Measurements from ENCODE around the gene ADGRF4. TPM values are rescaled to one million over a fixed set of nuclear protein-coding genes. Genes with fewer than 3 reads are reported as not detected.

The ADGRF4 gene
- total and polyA plus RNA-seq, 2 of the 8 experiments (the other 6 are each of a cell fraction or from before 2014, with no cell fraction given): 0.02 TPM; not detected in 1

DNA sequence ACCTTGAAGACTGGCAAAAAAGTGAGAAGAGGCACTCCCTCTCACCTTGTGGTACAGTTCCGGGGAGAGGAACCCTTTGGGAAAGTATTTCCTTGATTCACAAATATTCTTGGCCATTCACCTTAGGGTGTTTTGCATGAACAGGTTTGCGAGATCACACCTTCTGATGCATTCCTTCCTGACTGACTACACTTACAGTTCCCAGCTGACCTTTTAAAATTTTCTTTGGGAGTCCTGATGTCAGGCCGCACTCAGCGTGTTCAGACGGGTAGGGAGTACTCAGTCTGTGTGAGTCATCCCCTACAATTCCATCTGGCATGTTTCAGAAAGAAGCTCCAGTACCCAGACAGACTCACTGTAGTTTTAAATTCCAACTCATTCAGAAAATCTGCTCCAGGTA lies 1.7 kb downstream of the ADGRF4 start:
- no peak for TF ChIP-seq SAP30 (IDR thresholded peaks at IDR 0.05; ENCODE audit: insufficient read depth, insufficient replicate concordance, low read length)
- no peak for TF ChIP-seq CBX5 (IDR thresholded peaks at IDR 0.05; ENCODE audit: low read depth, low read length)
- TF ChIP-seq SIN3A (conservative IDR thresholded peaks at IDR 0.05 in 1 of 2, IDR thresholded peaks at IDR 0.05 in 1 of 2; ENCODE audit: low read depth in 1 of 2, low read length in 2 of 2): no peak
- no peak for TF ChIP-seq HDAC2 (IDR thresholded peaks at IDR 0.05; ENCODE audit: borderline replicate concordance in 1 of 2, low read depth in 2 of 2, low read length in 2 of 2)
- no peak for TF ChIP-seq KDM5A (IDR thresholded peaks at IDR 0.05; ENCODE audit: low read length)
- Histone ChIP-seq H3K4me3 (ENCODE audit: extremely low read depth in 1 of 4, insufficient read depth in 2 of 4, low read depth in 3 of 4, low read length in 4 of 4) (no peak overlapping the region), H3K36me3 (ENCODE audit: control insufficient read depth in 2 of 4, insufficient read depth in 4 of 4, low read length in 3 of 4) (no peaks in the 10 kb centered on the region), H3K23me2 (ENCODE audit: low read depth, low read length) (no peaks in the 10 kb centered on the region), H3K18ac (ENCODE audit: extremely low read depth, low read length) (no peak overlapping the region), H3K9me3 (ENCODE audit: insufficient read depth in 2 of 2, low read depth in 1 of 2, low read length in 1 of 2) (no peaks in the 10 kb centered on the region), H2AK5ac (ENCODE audit: low read depth, low read length) (no peak overlapping the region), H3K4ac (replicated peaks; ENCODE audit: insufficient read length, low read depth, low read length) (no peak overlapping the region), H4K8ac (ENCODE audit: extremely low read depth, insufficient read depth, low read length) (no peak overlapping the region), H3K56ac (replicated peaks; ENCODE audit: insufficient read length, low read depth, low read length) (no peak overlapping the region), H2BK20ac (ENCODE audit: low read length) (no peak overlapping the region), H3K79me2 (ENCODE audit: control insufficient read depth in 1 of 2, insufficient read depth in 2 of 2, low read length in 2 of 2) (no peaks in the 10 kb centered on the region), H2BK120ac (replicated peaks; ENCODE audit: low read depth, low read length) (no peak overlapping the region), H3K14ac (ENCODE audit: insufficient read length) (no peak overlapping the region), H3K27me3 (replicated peaks in 1 of 4; ENCODE audit: control insufficient read depth in 3 of 4, extremely low read depth in 1 of 4, insufficient read depth in 3 of 4, low read length in 3 of 4) (no peaks in the 10 kb centered on the region), H3K79me1 (ENCODE audit: low read depth, low read length) (no peaks in the 10 kb centered on the region), H2BK12ac (ENCODE audit: low read depth, low read length) (no peak overlapping the region), H4K20me1 (replicated peaks in 1 of 2; ENCODE audit: control insufficient read depth in 1 of 2, insufficient read depth in 2 of 2, low read length in 2 of 2) (no peaks in the 10 kb centered on the region), H2AFZ (ENCODE audit: low read length) (no peak overlapping the region), H3K4me1 (replicated peaks in 1 of 4; ENCODE audit: control insufficient read depth in 3 of 4, insufficient read depth in 4 of 4, low read length in 3 of 4) (peaks cover 0 to 7% (median 4%) of the 10 kb centered on the region in 4 experiments; a peak in 2 of 7 replicates), H4K5ac (ENCODE audit: insufficient read length, low read depth, low read length) (no peak overlapping the region), H3K23ac (ENCODE audit: insufficient read length) (no peak overlapping the region), H3K9ac (replicated peaks in 1 of 4; ENCODE audit: extremely low read depth in 1 of 4, low read depth in 3 of 4, low read length in 3 of 4) (no peak overlapping the region), H4K91ac (replicated peaks; ENCODE audit: insufficient read length, low read length) (no peak overlapping the region), H2BK5ac (ENCODE audit: low read depth, low read length) (no peak overlapping the region), H3K4me2 (ENCODE audit: insufficient read depth in 1 of 2, low read depth in 2 of 2, low read length in 2 of 2) (no peak overlapping the region), H3K27ac (ENCODE audit: low read depth, low read length) (no peak overlapping the region), H2BK15ac (ENCODE audit: low read length) (no peak overlapping the region)
- ChIA-PET CTCF (ENCODE audit: partially characterized antibody) (interaction anchor here (1.2 to 1.7 kb wide), 3 partner anchors 11 to 80 kb away, joined by 3 to 6 read pairs (median 4); no protein-coding TSS in a partner anchor), POLR2A (ENCODE audit: partially characterized antibody) (no interaction called here)
- FAIRE-seq (no peak), DNase-seq (ENCODE audit: low read depth in 1 of 2, low spot score in 2 of 2) (no peak)
- WGBS, 2 experiments (ENCODE audit: extremely low coverage in 1 of 2, insufficient coverage in 1 of 2, insufficient read length in 1 of 2, insufficient replicate concordance in 2 of 2, low coverage in 1 of 2, low lambda C conversion rate in 2 of 2, missing lambda C conversion rate in 1 of 2): 97% methylated on average over 5 of the region's 5 CpGs; no CpG with 5 or more reads in 1 of the 2 experiments

All from H1 (cell line).